ENCODE data around the gene SPI1. TPM values are rescaled to one million over a fixed set of nuclear protein-coding genes. Genes with fewer than 3 reads are reported as not detected.

Gene SPI1
- total RNA-seq, 2 donors from 2014 or later: 7.5 to 10.9 TPM

DNA sequence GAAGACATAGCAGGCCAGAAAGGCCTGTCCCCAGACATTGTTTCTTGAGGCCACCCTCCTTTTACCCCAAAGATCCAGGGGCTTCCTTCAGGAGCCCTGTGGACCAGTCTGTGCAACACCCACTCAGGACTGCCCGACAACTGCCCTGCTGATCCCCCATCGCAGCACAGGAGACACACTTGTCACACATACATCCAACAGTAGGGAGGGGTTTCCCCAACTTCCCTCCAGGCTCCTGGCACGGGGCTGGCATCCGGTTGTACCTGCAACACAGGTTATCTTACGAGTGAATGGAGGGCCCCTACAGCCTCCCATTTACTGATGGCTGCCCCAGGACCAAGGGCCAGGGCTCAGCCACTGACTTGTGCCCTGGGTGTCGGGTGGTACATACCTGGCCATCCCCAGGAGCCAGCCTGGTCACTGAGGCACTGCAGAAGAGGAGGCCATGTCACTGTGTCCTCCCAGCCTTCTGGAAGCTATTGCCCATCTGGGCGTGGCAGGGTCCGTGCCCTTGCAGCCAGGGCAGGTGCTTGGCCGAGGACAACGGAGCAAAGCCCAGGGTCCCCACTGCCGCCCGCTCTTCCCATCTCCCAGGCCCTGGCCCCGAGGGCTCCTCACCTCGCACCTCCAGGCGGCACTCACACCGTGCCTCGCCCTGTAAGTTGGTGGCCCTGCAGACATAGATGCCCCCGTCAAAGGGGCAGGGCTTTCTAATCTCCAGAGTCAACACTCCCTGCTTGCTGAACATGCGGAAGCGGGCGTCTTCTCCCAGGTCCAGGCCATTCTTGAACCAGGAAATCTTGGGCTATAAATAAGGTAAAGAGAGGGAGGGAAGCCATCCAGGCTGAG, 46.7 kb downstream of the SPI1 start:
- H3K27ac ChIP-seq: no peak overlapping the region

DNA sequence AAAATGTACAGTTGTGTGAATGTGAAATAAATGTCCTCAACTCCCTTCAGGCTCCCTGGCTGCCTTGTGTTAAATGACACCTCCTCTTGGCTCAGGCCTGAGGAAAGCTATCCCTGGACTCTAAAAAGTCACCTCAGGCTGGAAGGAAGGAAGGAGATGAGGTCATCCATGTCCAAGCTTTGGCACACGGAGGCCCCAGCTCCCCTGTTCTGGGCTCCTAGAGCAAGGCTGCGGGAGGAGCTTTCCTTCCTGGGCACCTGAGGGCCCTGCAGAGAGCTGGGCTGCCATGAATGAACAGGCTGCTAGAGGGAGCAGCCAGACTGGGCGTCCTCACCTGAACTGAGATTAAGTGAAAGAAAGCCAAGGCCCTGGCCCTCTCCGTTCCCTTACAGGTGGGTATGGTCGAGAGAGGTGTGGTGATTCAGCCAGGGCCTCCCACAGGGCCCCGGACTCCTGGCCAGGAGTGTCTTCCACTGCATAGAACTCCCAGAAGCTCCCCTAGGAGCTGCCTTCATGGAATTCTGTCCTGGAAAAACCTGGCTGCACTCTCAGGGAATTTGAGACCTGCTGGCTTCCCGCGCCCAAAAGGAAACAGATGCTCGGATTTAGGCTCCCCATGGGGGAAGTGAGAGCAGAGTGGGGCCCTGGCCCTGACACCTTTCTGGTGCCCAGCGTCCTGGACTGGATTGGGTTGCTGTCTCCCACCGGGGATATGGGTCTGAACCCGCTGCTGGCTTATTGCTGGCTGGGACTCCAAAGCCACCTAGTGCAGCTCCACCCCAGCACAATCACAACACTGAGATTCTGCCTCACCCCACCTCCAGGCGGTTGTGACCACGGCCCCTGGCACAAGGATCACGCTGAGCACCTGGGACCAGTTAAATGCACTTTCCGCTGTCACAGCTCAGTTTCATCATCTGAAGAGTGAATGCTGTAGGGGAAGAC, 48.1 kb downstream of the SPI1 start:
- Histone ChIP-seq H3K36me3 (replicated peaks in 1 of 2; ENCODE audit: insufficient read depth in 1 of 2, low read depth in 2 of 2) (peaks cover 0 to 12% of the 10 kb centered on the region in 2 donors), H3K27me3 (no peaks in the 10 kb centered on the region), H3K4me1 (no peaks in the 10 kb centered on the region), H3K9me3 (no peaks in the 10 kb centered on the region), H3K4me3 (no peak overlapping the region), H3K27ac (no peak overlapping the region)
- ATAC-seq: no peak
- intact Hi-C loops (cut with DNase I): no loop called here
- TF ChIP-seq POLR2A (IDR thresholded peaks at IDR 0.05): no peak
- TF ChIP-seq, protein P1, sequence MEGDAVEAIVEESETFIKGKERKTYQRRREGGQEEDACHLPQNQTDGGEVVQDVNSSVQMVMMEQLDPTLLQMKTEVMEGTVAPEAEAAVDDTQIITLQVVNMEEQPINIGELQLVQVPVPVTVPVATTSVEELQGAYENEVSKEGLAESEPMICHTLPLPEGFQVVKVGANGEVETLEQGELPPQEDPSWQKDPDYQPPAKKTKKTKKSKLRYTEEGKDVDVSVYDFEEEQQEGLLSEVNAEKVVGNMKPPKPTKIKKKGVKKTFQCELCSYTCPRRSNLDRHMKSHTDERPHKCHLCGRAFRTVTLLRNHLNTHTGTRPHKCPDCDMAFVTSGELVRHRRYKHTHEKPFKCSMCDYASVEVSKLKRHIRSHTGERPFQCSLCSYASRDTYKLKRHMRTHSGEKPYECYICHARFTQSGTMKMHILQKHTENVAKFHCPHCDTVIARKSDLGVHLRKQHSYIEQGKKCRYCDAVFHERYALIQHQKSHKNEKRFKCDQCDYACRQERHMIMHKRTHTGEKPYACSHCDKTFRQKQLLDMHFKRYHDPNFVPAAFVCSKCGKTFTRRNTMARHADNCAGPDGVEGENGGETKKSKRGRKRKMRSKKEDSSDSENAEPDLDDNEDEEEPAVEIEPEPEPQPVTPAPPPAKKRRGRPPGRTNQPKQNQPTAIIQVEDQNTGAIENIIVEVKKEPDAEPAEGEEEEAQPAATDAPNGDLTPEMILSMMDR (IDR thresholded peaks at IDR 0.05): no peak
- peak in 2 of 4 donors; percentile 14 to 22 for DNase-seq
- WGBS, 2 donors: 65 to 82% methylated on average over 5 to 16 of the region's 16 CpGs

More for the DNA sequence above, 46.7 kb downstream of the SPI1 start:
- Histone ChIP-seq H3K27me3 (no peaks in the 10 kb centered on the region), H3K9me3 (no peaks in the 10 kb centered on the region), H3K36me3 (replicated peaks in 1 of 2; ENCODE audit: insufficient read depth in 1 of 2, low read depth in 2 of 2) (peaks cover 0 to 8% of the 10 kb centered on the region in 2 donors), H3K4me1 (no peaks in the 10 kb centered on the region), H3K4me3 (no peak overlapping the region)
- ATAC-seq: no peak
- DNase-seq: no peak
- TF ChIP-seq POLR2A (IDR thresholded peaks at IDR 0.05): no peak
- TF ChIP-seq, protein P1 (IDR thresholded peaks at IDR 0.05): no peak
- 70 to 71% methylated on average over 11 to 19 of the region's 21 CpGs for WGBS, 2 donors
- intact Hi-C loops (cut with DNase I): no loop called here

DNA sequence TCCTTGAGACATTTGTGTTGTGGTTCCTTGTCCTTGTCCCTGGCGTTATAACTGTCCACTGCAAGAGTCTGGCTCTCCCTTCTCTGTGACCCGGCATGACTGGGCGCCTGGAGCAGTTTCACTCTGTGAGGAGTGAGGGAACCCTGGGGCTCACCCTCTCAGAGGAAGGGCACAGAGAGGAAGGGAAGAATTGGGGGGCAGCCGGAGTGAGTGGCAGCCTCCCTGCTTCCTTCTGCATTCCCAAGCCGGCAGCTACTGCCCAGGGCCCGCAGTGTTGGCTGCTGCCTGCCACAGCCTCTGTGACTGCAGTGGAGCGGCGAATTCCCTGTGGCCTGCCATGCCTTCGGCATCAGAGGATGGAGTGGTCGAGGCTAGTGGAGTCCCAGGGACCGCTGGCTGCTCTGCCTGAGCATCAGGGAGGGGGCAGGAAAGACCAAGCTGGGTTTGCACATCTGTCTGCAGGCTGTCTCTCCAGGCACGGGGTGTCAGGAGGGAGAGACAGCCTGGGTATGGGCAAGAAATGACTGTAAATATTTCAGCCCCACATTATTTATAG, 48.8 kb downstream of the SPI1 start:
- no peaks in the 10 kb centered on the region for H3K4me1 ChIP-seq
- 79 to 100% methylated on average over 4 to 12 of the region's 12 CpGs for WGBS, 2 donors
- H3K27me3 ChIP-seq: no peaks in the 10 kb centered on the region
- no peak for DNase-seq
- H3K9me3 ChIP-seq: no peaks in the 10 kb centered on the region
- no peak for ATAC-seq
- H3K36me3 ChIP-seq (replicated peaks in 1 of 2; ENCODE audit: insufficient read depth in 1 of 2, low read depth in 2 of 2): peaks cover 0 to 15% of the 10 kb centered on the region in 2 donors
- H3K27ac ChIP-seq: no peak overlapping the region
- no peak for TF ChIP-seq POLR2A (IDR thresholded peaks at IDR 0.05)
- TF ChIP-seq, protein P1 (IDR thresholded peaks at IDR 0.05): no peak
- intact Hi-C loops (cut with DNase I): no loop called here
- no peak overlapping the region for H3K4me3 ChIP-seq

DNA sequence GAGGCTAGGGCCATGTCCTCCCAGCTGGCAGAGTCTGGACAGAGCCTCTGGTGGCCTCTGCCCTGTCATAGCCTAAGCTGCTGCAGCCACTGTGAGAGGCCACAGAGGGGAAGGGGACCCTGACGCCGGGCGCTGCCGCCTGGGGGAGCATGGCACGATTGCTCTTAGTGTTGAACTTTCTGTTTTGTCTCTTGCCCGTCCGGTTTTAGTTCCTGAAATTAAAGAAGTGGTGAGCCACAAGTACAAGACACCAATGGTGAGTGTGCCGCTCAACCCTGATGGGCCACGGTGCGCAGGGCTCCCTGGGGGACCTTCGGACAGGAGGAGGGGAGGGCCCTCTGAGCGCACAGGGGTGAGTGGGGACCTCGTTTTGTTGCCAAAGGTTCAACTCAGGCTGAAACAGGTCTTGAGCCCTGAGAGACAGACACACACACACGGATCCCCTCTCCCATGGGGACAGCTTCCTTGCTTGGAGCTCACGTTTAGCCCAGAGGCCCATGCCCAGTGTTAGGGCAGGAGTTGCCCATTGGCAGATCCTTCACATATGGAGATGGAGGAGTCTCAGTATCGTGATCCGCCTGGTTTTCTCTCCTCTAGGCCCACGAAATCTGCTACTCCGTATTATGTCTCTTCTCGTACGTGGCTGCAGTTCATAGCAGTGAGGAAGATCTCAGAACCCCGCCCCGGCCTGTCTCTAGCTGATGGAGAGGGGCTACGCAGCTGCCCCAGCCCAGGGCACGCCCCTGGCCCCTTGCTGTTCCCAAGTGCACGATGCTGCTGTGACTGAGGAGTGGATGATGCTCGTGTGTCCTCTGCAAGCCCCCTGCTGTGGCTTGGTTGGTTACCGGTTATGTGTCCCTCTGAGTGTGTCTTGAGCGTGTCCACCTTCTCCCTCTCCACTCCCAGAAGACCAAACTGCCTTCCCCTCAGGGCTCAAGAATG, 49.6 kb downstream of the SPI1 start:
- 76 to 95% methylated on average over 15 to 27 of the region's 29 CpGs for WGBS, 2 donors
- no peak overlapping the region for H3K27ac ChIP-seq
- no peak for ATAC-seq
- no peaks in the 10 kb centered on the region for H3K4me1 ChIP-seq
- no peak for TF ChIP-seq POLR2A (IDR thresholded peaks at IDR 0.05)
- TF ChIP-seq, protein P1 (IDR thresholded peaks at IDR 0.05): no peak
- H3K27me3 ChIP-seq: no peaks in the 10 kb centered on the region
- H3K36me3 ChIP-seq (replicated peaks in 1 of 2; ENCODE audit: insufficient read depth in 1 of 2, low read depth in 2 of 2): peaks cover 0 to 15% of the 10 kb centered on the region in 2 donors
- DNase-seq: no peak
- intact Hi-C loops (cut with DNase I): no loop called here
- no peaks in the 10 kb centered on the region for H3K9me3 ChIP-seq
- H3K4me3 ChIP-seq: no peak overlapping the region

Measured in body of pancreas (tissue), 4 donors.